Testis (tissue), 5 donors: ENCODE measurements around the gene GPR146. TPM values are rescaled to one million over a fixed set of nuclear protein-coding genes. Genes with fewer than 3 reads are reported as not detected.
A peak's percentile ranks its signal among the peaks of the same experiment; 100 is the strongest.

ENCODE experiments used
- DNase-seq: peaks from one replicate; pipeline ENCODE4 v3.0.0-alpha.2; 2019
- H3K27ac ChIP-seq, 2 donors: fragments of 200-600 bp; sonication (generic); one replicate each; pipeline ENCODE4 v1.5.1; 2019
- H3K27me3 ChIP-seq: fragments of 200-600 bp; sonication (generic); one replicate; pipeline ENCODE4 v1.5.1; 2019
- H3K36me3 ChIP-seq: fragments of 200-600 bp; sonication (generic); one replicate; pipeline ENCODE4 v1.5.1; 2017; ENCODE audit warnings: low read depth; ENCODE audit errors: missing control alignments
- H3K4me1 ChIP-seq: fragments of 200-600 bp; sonication (generic); one replicate; pipeline ENCODE4 v1.5.1; 2019
- H3K4me3 ChIP-seq, 2 donors: fragments of 200-600 bp; sonication (generic); one replicate each; pipeline ENCODE4 v1.5.1; 2017 to 2019
- H3K9me3 ChIP-seq: fragments of 200-600 bp; sonication (generic); one replicate; pipeline ENCODE4 v1.5.1; 2017
- CTCF ChIP-seq, 3 experiments: fragments of 450-650 bp in 2 of 3; fragments of 200-600 bp in 1 of 3; sonication (generic) in 1 of 3; IDR thresholded peaks; one replicate each; pipeline ENCODE4 v1.5.1; 2016 to 2019; ENCODE audit warnings: antibody characterized with exemption in 3 of 3, mild to moderate bottlenecking in 2 of 3, moderate library complexity in 1 of 3
- POLR2A ChIP-seq: fragments of 450-650 bp; IDR thresholded peaks from one replicate; pipeline ENCODE4 v1.6.1; 2017; ENCODE audit warnings: antibody characterized with exemption, mild to moderate bottlenecking, moderate library complexity
- WGBS, 2 donors: methylation state at CpG; one replicate each; pipeline ENCODE4 v1.1.5; 2018; 5-methylcytosine and 5-hydroxymethylcytosine counted together
- intact Hi-C: fragments of 100-400 bp; cut with DNase I; formaldehyde crosslinking; loops from one replicate; pipeline ENCODE4 v1.15.1; 2023; ENCODE audit warnings: low total_unique reads
- long read RNA-seq, 2 donors: transcript quantifications; one replicate each; lab custom pipeline, GENCODE V29; 2026
- polyA plus RNA-seq: library from polyadenylated mRNA; stranded (reverse); fragments of 350-450 nt; fragmentation: Illumina TruSeq; extraction: RNeasy Lipid Tissue Mini Kit (QIAGEN cat#74804); gene quantifications from one replicate; pipeline ENCODE4 v1.2.3, GENCODE V29; 2014; ENCODE audit warnings: low read depth, low replicate concordance; ENCODE audit not compliant: insufficient read depth
- total RNA-seq, 2 donors: library from RNA; depleted of rRNA; stranded (reverse); fragments of >200 nt; gene quantifications; one replicate each; pipeline ENCODE4 v1.2.3, GENCODE V29; 2016

GPR146 gene
- total RNA-seq = 10 to 100 TPM; 14.2 to 14.4 TPM
- polyA plus RNA-seq = 5.3 TPM
- long read RNA-seq, donor 1, partial matches to known transcripts = 0 of 2 reads
- long read RNA-seq, donor 1, other reads (novel, unspliced or antisense) = 0 of 2 reads
- long read RNA-seq, donor 2, partial matches to known transcripts = 0 of 1 reads
- long read RNA-seq, donor 2, other reads (novel, unspliced or antisense) = 0 of 1 reads

GRCh38 chr7:1044189-1045068, at the start of gene GPR146:
GPR146 (plus strand) TSS chr7:1044546; CDS start chr7:1057516, 12,970 bp downstream.
- WGBS, 2 donors = 2 to 3% methylated on average over 11 to 68 of the region's 74 CpGs
- Histone ChIP-seq H3K36me3 (no peaks in the 10 kb centered on the region), H3K27ac (peak within 1 kb of the TSS; percentile 83 to 92), H3K4me3 (peak within 1 kb of the TSS; percentile 66 to 70), H3K9me3 (no peaks in the 10 kb centered on the region), H3K27me3 (no peaks in the 10 kb centered on the region), H3K4me1 (peaks cover 27% of the 10 kb centered on the region)
- intact Hi-C loops = no loop called here
- TF ChIP-seq POLR2A (no peak), CTCF (IDR thresholded peaks at IDR 0.05) (peak; percentile 30 to 49 (median 45))
- DNase-seq = peak; percentile 97

GRCh38 chr7:994592-995308, 49.6 kb upstream of the GPR146 start:
- intact Hi-C loops = loop anchor here (10.0 kb wide), 1 partner anchor 180 kb away; no protein-coding TSS in a partner anchor
- Histone ChIP-seq H3K9me3 (no peaks in the 10 kb centered on the region), H3K27me3 (no peaks in the 10 kb centered on the region), H3K4me3 (no peak overlapping the region), H3K36me3 (no peaks in the 10 kb centered on the region), H3K4me1 (peaks cover 12% of the 10 kb centered on the region), H3K27ac (no peak overlapping the region)
- 74 to 77% methylated on average over 9 to 28 of the region's 28 CpGs for WGBS, 2 donors
- no peak for DNase-seq
- TF ChIP-seq POLR2A (no peak), CTCF (IDR thresholded peaks at IDR 0.05) (no peak)

GRCh38 chr7:995571-995970, 48.8 kb upstream of the GPR146 start:
- TF ChIP-seq POLR2A (no peak), CTCF (IDR thresholded peaks at IDR 0.05) (no peak)
- H3K27me3 ChIP-seq = no peaks in the 10 kb centered on the region
- 90 to 100% methylated on average over 1 to 14 of the region's 14 CpGs for WGBS, 2 donors
- H3K27ac ChIP-seq = no peak overlapping the region
- DNase-seq = no peak
- H3K4me1 ChIP-seq = peaks cover 12% of the 10 kb centered on the region
- intact Hi-C loops = loop anchor here (10.0 kb wide), 1 partner anchor 179 kb away; no protein-coding TSS in a partner anchor
- H3K4me3 ChIP-seq = no peak overlapping the region
- no peaks in the 10 kb centered on the region for H3K36me3 ChIP-seq
- no peaks in the 10 kb centered on the region for H3K9me3 ChIP-seq

- intact Hi-C loops = loop anchor here (10.0 kb wide), 1 partner anchor 179 kb away; no protein-coding TSS in a partner anchor
- no peaks in the 10 kb centered on the region for H3K27me3 ChIP-seq
- H3K4me3 ChIP-seq = no peak overlapping the region
- 95 to 98% methylated on average over 9 to 36 of the region's 38 CpGs for WGBS, 2 donors
- H3K4me1 ChIP-seq = peaks cover 12% of the 10 kb centered on the region
- TF ChIP-seq CTCF (IDR thresholded peaks at IDR 0.05) (no peak), POLR2A (no peak)
- no peak overlapping the region for H3K27ac ChIP-seq
- no peaks in the 10 kb centered on the region for H3K36me3 ChIP-seq
- no peaks in the 10 kb centered on the region for H3K9me3 ChIP-seq
- no peak for DNase-seq
Observed at GRCh38 chr7:996079-996872, 48.1 kb upstream of the GPR146 start.
